GM23338 (cell line): ENCODE data around the gene DIPK1A.

ENCODE experiments used
- EZH2 ChIP-seq: fragments of 200-600 bp; sonication (generic); IDR thresholded peaks from one replicate; pipeline ENCODE4 v1.8.0; 2017; ENCODE audit warnings: antibody characterized with exemption, mild to moderate bottlenecking, low read depth; ENCODE audit not compliant: unreplicated experiment
- EZH2phosphoT487 ChIP-seq: fragments of 200-600 bp; sonication (generic); IDR thresholded peaks from one replicate; pipeline ENCODE4 v1.8.1; 2018; ENCODE audit warnings: antibody characterized with exemption; ENCODE audit not compliant: unreplicated experiment
- JUNB ChIP-seq: IDR thresholded peaks from one replicate; pipeline ENCODE4 v1.6.1; 2016; ENCODE audit warnings: antibody characterized with exemption; ENCODE audit not compliant: unreplicated experiment
- POLR2AphosphoS5 ChIP-seq: IDR thresholded peaks from 2 replicates; pipeline ENCODE4 v1.6.1; 2016; ENCODE audit warnings: antibody characterized with exemption, low read depth
- ZNF331 ChIP-seq: fragments of 250-450 bp; sonication (Bioruptor Pico); IDR thresholded peaks from 2 replicates; pipeline ENCODE4 v1.5.0; 2020; ENCODE audit warnings: low read depth, mild to moderate bottlenecking, moderate library complexity
- TF ChIP-seq, protein P1 (sequence below), 2 experiments: fragments of 200-600 bp in 1 of 2; sonication (generic) in 1 of 2; conservative IDR thresholded peaks; 2 replicates each; pipeline versions ENCODE4 v1.5.1 to v1.6.1; 2016 to 2017; ENCODE audit warnings: antibody characterized with exemption in 2 of 2, low read depth in 2 of 2, mild to moderate bottlenecking in 2 of 2, moderate library complexity in 1 of 2

DNA sequence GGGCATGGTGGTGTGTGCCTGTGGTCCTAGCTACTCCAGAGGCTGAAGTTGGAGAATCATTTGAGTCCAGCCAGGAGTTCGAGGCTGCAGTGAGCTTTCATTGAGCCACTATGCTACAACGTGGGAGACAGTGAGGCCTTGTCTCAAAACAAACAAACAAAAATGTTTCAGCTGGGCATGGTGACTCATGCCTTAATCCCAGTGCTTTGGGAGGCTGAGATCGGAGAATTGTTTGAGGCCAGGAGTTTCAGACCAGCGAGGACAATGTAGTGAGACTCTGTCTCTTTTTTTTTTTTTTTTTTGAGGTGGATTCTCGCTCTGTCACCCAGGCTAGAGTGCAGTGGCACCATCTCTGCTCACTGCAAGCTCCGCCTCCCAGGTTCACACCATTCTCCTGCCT lies 134.5 kb downstream of the DIPK1A start:
- TF ChIP-seq, protein P1, sequence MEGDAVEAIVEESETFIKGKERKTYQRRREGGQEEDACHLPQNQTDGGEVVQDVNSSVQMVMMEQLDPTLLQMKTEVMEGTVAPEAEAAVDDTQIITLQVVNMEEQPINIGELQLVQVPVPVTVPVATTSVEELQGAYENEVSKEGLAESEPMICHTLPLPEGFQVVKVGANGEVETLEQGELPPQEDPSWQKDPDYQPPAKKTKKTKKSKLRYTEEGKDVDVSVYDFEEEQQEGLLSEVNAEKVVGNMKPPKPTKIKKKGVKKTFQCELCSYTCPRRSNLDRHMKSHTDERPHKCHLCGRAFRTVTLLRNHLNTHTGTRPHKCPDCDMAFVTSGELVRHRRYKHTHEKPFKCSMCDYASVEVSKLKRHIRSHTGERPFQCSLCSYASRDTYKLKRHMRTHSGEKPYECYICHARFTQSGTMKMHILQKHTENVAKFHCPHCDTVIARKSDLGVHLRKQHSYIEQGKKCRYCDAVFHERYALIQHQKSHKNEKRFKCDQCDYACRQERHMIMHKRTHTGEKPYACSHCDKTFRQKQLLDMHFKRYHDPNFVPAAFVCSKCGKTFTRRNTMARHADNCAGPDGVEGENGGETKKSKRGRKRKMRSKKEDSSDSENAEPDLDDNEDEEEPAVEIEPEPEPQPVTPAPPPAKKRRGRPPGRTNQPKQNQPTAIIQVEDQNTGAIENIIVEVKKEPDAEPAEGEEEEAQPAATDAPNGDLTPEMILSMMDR (conservative IDR thresholded peaks at IDR 0.05; ENCODE audit: low read depth in 2 of 2), result no peak
- TF ChIP-seq EZH2phosphoT487, result no peak
- no peak for TF ChIP-seq POLR2AphosphoS5
- no peak for TF ChIP-seq EZH2
- no peak for TF ChIP-seq JUNB
- TF ChIP-seq ZNF331 (CRISPR knock-in tag), result no peak
